ENCODE results near the gene RAP1GDS1. TPM values are rescaled to one million over a fixed set of nuclear protein-coding genes. Genes with fewer than 3 reads are reported as not detected.

The RAP1GDS1 gene
- polyA plus RNA-seq, 1 experiment: 74.6 TPM

DNA sequence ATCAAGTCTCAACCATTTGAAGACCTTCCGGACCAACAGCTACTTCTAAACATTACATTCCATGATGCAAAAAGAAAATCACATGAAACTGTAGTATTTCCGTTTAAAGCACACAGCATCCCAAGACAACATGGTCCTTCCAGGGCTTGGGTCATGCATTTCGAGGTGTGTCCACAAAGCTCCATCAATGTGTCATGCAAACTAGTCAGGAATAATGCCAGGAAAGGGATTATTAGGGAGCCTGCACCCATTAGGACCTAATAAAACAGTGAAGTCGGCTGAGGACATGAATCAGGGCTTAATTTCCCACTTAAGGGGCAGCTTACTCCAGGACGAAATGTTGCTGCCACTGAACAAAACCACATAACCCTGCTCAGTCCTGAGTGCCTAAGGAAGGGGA is 219.4 kb downstream of the RAP1GDS1 start:
- no peaks in the 10 kb centered on the region for H3K27me3 ChIP-seq (ENCODE audit: control insufficient read depth, insufficient read depth, low read length)
- DNase-seq (ENCODE audit: low read depth, low spot score): no peak
- no peak overlapping the region for H3K27ac ChIP-seq (ENCODE audit: low read depth, low read length)
- no peaks in the 10 kb centered on the region for H3K9me3 ChIP-seq (ENCODE audit: control insufficient read depth, insufficient read depth, low read length)
- no peak overlapping the region for H3K4me3 ChIP-seq (ENCODE audit: low read depth, low read length)
- TF ChIP-seq, protein P1, sequence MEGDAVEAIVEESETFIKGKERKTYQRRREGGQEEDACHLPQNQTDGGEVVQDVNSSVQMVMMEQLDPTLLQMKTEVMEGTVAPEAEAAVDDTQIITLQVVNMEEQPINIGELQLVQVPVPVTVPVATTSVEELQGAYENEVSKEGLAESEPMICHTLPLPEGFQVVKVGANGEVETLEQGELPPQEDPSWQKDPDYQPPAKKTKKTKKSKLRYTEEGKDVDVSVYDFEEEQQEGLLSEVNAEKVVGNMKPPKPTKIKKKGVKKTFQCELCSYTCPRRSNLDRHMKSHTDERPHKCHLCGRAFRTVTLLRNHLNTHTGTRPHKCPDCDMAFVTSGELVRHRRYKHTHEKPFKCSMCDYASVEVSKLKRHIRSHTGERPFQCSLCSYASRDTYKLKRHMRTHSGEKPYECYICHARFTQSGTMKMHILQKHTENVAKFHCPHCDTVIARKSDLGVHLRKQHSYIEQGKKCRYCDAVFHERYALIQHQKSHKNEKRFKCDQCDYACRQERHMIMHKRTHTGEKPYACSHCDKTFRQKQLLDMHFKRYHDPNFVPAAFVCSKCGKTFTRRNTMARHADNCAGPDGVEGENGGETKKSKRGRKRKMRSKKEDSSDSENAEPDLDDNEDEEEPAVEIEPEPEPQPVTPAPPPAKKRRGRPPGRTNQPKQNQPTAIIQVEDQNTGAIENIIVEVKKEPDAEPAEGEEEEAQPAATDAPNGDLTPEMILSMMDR (IDR thresholded peaks at IDR 0.05; ENCODE audit: low read depth, low read length): no peak
- ChIA-PET CTCF (no interaction called here), POLR2A (no interaction called here)

DNA sequence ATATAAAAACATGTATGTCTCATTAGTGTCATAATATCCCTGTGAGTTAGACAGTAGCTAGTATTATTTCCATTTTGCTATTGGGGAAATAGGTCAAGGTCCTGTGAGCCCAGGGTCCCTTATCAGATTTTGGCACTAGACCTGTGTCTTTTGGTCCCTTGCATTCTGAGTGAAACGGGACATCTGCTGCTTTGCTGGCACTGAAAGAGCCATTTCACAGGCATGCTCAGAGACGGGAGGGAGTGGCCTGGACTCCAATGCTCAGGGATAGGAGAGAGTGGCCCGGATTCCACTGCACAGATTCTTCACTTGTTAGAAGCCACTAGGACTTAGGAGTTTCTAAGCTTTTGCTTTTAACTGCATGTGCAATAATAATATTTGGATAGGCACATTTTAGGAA is 220.0 kb downstream of the RAP1GDS1 start:
- Histone ChIP-seq H3K27ac (ENCODE audit: low read depth, low read length) (no peak overlapping the region), H3K27me3 (ENCODE audit: control insufficient read depth, insufficient read depth, low read length) (no peaks in the 10 kb centered on the region), H3K4me3 (ENCODE audit: low read depth, low read length) (no peak overlapping the region), H3K9me3 (ENCODE audit: control insufficient read depth, insufficient read depth, low read length) (no peaks in the 10 kb centered on the region)
- DNase-seq (ENCODE audit: low read depth, low spot score): no peak
- TF ChIP-seq, protein P1 (IDR thresholded peaks at IDR 0.05; ENCODE audit: low read depth, low read length): no peak
- ChIA-PET POLR2A (no interaction called here), CTCF (interaction anchor here (2.5 kb wide), 1 partner anchor 14 kb away, joined by 11 read pairs; no protein-coding TSS in a partner anchor)

DNA sequence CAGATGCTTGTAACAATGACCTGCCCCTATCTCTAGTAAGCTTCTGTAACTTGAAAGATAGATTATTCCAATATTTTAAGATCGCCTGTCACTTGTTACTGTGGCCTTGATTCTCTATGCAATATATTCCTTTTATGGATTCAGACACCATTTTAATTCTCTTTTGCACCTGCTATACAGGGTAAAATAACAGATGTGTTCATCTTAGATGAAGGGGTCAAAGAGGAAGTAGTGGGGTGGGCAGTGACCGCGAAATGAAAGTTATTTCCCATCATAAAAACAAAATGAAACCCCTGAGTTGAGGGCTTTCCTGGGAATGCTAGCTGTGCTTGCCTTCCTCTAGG is 221.3 kb downstream of the RAP1GDS1 start:
- POLR2A ChIA-PET: no interaction called here
- Histone ChIP-seq H3K4me3 (ENCODE audit: low read depth, low read length) (no peak overlapping the region), H3K9me3 (ENCODE audit: control insufficient read depth, insufficient read depth, low read length) (no peaks in the 10 kb centered on the region), H3K27me3 (ENCODE audit: control insufficient read depth, insufficient read depth, low read length) (no peaks in the 10 kb centered on the region), H3K27ac (ENCODE audit: low read depth, low read length) (no peak overlapping the region)
- TF ChIP-seq, protein P1 (IDR thresholded peaks at IDR 0.05; ENCODE audit: low read depth, low read length): no peak
- no peak for DNase-seq (ENCODE audit: low read depth, low spot score)
- CTCF ChIA-PET: interaction anchor here (2.5 kb wide), 1 partner anchor 15 kb away, joined by 11 read pairs; no protein-coding TSS in a partner anchor

GRCh38 chr4:98482847-98483806 is 221.9 kb downstream of the RAP1GDS1 start:
- no peaks in the 10 kb centered on the region for H3K9me3 ChIP-seq (ENCODE audit: control insufficient read depth, insufficient read depth, low read length)
- DNase-seq (ENCODE audit: low read depth, low spot score): no peak
- H3K27me3 ChIP-seq (ENCODE audit: control insufficient read depth, insufficient read depth, low read length): no peaks in the 10 kb centered on the region
- CTCF ChIA-PET: interaction anchor here (0.5 to 2.5 kb wide), 2 partner anchors 16 to 393 kb away, joined by 4 to 11 read pairs; no protein-coding TSS in a partner anchor
- POLR2A ChIA-PET: no interaction called here
- peak overlapping the region; percentile 47 for H3K27ac ChIP-seq (ENCODE audit: low read depth, low read length)
- no peak overlapping the region for H3K4me3 ChIP-seq (ENCODE audit: low read depth, low read length)
- TF ChIP-seq, protein P1 (IDR thresholded peaks at IDR 0.05; ENCODE audit: low read depth, low read length): no peak

DNA sequence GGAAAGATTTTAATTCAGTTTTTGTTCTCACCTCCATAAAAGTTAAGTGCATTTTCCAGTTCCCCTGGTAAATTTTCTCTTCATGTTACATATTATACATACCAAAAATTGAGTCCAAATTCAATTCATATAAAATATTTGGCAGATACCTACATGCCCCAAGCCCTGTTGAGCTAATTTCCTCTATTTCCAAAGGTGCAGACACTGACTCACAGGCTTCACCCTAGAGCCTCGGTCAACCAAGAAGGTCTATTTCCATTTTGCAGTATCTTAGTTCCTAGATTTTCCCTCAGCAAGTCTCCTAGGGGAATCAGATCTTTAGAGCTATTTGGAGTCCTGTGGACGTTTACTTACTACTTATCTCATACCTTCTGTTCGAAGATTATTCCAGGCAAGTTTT is 222.8 kb downstream of the RAP1GDS1 start:
- Histone ChIP-seq H3K27me3 (ENCODE audit: control insufficient read depth, insufficient read depth, low read length) (no peaks in the 10 kb centered on the region), H3K9me3 (ENCODE audit: control insufficient read depth, insufficient read depth, low read length) (no peaks in the 10 kb centered on the region), H3K27ac (ENCODE audit: low read depth, low read length) (no peak overlapping the region), H3K4me3 (ENCODE audit: low read depth, low read length) (no peak overlapping the region)
- TF ChIP-seq, protein P1 (IDR thresholded peaks at IDR 0.05; ENCODE audit: low read depth, low read length): no peak
- CTCF ChIA-PET: no interaction called here
- no peak for DNase-seq (ENCODE audit: low read depth, low spot score)
- POLR2A ChIA-PET: no interaction called here

All from AG04450 (cell line).